Loucy (cell line): ENCODE data around the gene SLC22A14.

Source experiments
- H2AFZ ChIP-seq: fragments of 200-600 bp; sonication (generic); 2 replicates; pipeline ENCODE4 v1.6.0; 2016; ENCODE audit warnings: antibody characterized with exemption, mild to moderate bottlenecking, low read length, moderate library complexity
- H3F3A ChIP-seq: fragments of 200-600 bp; 2 replicates; pipeline ENCODE4 v1.6.0; 2016; ENCODE audit warnings: antibody characterized with exemption, low read depth, mild to moderate bottlenecking
- H3K27me3 ChIP-seq: fragments of 200-600 bp; sonication (generic); 2 replicates; pipeline ENCODE4 v1.6.1; 2014; ENCODE audit warnings: low read length, mild to moderate bottlenecking; ENCODE audit not compliant: insufficient read depth, poor library complexity, severe bottlenecking
- H3K36me3 ChIP-seq: fragments of 200-600 bp; sonication (generic); 2 replicates; pipeline ENCODE4 v1.6.1; 2016; ENCODE audit warnings: low read length; ENCODE audit not compliant: insufficient read depth
- H3K4me1 ChIP-seq: fragments of 200-600 bp; sonication (generic); 2 replicates; pipeline ENCODE4 v1.5.1; 2014; ENCODE audit warnings: low read length, mild to moderate bottlenecking; ENCODE audit not compliant: insufficient read depth, poor library complexity, severe bottlenecking
- H3K4me2 ChIP-seq: fragments of 200-600 bp; sonication (generic); 2 replicates; pipeline ENCODE4 v1.6.0; 2014; ENCODE audit warnings: antibody characterized with exemption, low read length, low read depth, mild to moderate bottlenecking; ENCODE audit not compliant: poor library complexity, severe bottlenecking
- H3K4me3 ChIP-seq: fragments of 200-600 bp; sonication (generic); 2 replicates; pipeline ENCODE4 v1.5.1; 2014; ENCODE audit warnings: low read length, mild to moderate bottlenecking, mixed read lengths; ENCODE audit not compliant: poor library complexity, severe bottlenecking
- H3K79me2 ChIP-seq: fragments of 200-600 bp; sonication (generic); 2 replicates; pipeline ENCODE4 v1.6.1; 2014; ENCODE audit warnings: low read length; ENCODE audit not compliant: insufficient read depth
- H3K9ac ChIP-seq: fragments of 200-600 bp; sonication (generic); 2 replicates; pipeline ENCODE4 v1.6.0; 2014; ENCODE audit warnings: mild to moderate bottlenecking, low read depth, low read length, moderate library complexity; ENCODE audit not compliant: poor library complexity, severe bottlenecking
- H3K9me2 ChIP-seq: fragments of 200-600 bp; sonication (generic); replicated peaks from 2 replicates; pipeline ENCODE4 v1.6.1; 2016; ENCODE audit warnings: low read depth, low read length, mixed read lengths
- H3K9me3 ChIP-seq: fragments of 200-600 bp; sonication (generic); 2 replicates; pipeline ENCODE4 v1.6.1; 2014; ENCODE audit warnings: mild to moderate bottlenecking, antibody characterized with exemption, low read length, low read depth; ENCODE audit not compliant: insufficient read depth
- H4K20me1 ChIP-seq: fragments of 200-600 bp; sonication (generic); 2 replicates; pipeline ENCODE4 v1.6.0; 2014; ENCODE audit warnings: antibody characterized with exemption, low read length, mild to moderate bottlenecking; ENCODE audit not compliant: insufficient read depth, poor library complexity, severe bottlenecking
- CTCF ChIP-seq: fragments of 200-600 bp; sonication (generic); conservative IDR thresholded peaks from 2 replicates; pipeline ENCODE4 v1.5.1; 2014; ENCODE audit warnings: mild to moderate bottlenecking, antibody characterized with exemption, low read length
- EZH2phosphoT487 ChIP-seq: fragments of 200-600 bp; IDR thresholded peaks from 2 replicates; pipeline ENCODE4 v1.6.1; 2018; ENCODE audit warnings: antibody characterized with exemption, mild to moderate bottlenecking, moderate library complexity, borderline replicate concordance

SLC22A14 gene

GRCh38 chr3:38348903-38349302 lies 66.8 kb downstream of the SLC22A14 start:
- Histone ChIP-seq H3K79me2 (peaks cover 38% of the 10 kb centered on the region), H3F3A (no peaks in the 10 kb centered on the region), H3K4me1 (peaks cover 34% of the 10 kb centered on the region), H3K27me3 (no peaks in the 10 kb centered on the region), H3K4me2 (peak overlapping the region; percentile 79), H4K20me1 (no peaks in the 10 kb centered on the region), H3K9me3 (no peaks in the 10 kb centered on the region), H3K9ac (peak overlapping the region; percentile 77), H2AFZ (no peak overlapping the region), H3K4me3 (peak overlapping the region; percentile 93), H3K36me3 (peaks cover 4% of the 10 kb centered on the region; the same call in 1 of the 2 replicates), H3K9me2 (no peaks in the 10 kb centered on the region)
- no peak for TF ChIP-seq CTCF
- no peak for TF ChIP-seq EZH2phosphoT487

- no peaks in the 10 kb centered on the region for H3F3A ChIP-seq
- TF ChIP-seq CTCF (no peak), EZH2phosphoT487 (no peak)
- H2AFZ ChIP-seq: no peak overlapping the region
- H3K36me3 ChIP-seq: peaks cover 4% of the 10 kb centered on the region; the same call in 1 of the 2 replicates
- peaks cover 39% of the 10 kb centered on the region for H3K4me1 ChIP-seq
- no peaks in the 10 kb centered on the region for H4K20me1 ChIP-seq
- no peaks in the 10 kb centered on the region for H3K9me2 ChIP-seq
- no peak overlapping the region for H3K9ac ChIP-seq
- H3K4me2 ChIP-seq: peak overlapping the region; percentile 79
- H3K9me3 ChIP-seq: no peaks in the 10 kb centered on the region
- H3K4me3 ChIP-seq: peak overlapping the region; percentile 93
- H3K79me2 ChIP-seq: peaks cover 38% of the 10 kb centered on the region
- no peaks in the 10 kb centered on the region for H3K27me3 ChIP-seq
Observed at GRCh38 chr3:38349684-38350359, 67.7 kb downstream of the SLC22A14 start.

GRCh38 chr3:38353151-38353550 lies 71.1 kb downstream of the SLC22A14 start:
- H3K9me3 ChIP-seq: no peaks in the 10 kb centered on the region
- H3K36me3 ChIP-seq: peaks cover 4% of the 10 kb centered on the region; the same call in 1 of the 2 replicates
- TF ChIP-seq EZH2phosphoT487 (no peak), CTCF (no peak)
- no peak overlapping the region for H3K4me3 ChIP-seq
- no peaks in the 10 kb centered on the region for H3K27me3 ChIP-seq
- H3K4me1 ChIP-seq: peaks cover 39% of the 10 kb centered on the region
- no peak overlapping the region for H3K9ac ChIP-seq
- peaks cover 30% of the 10 kb centered on the region for H3K79me2 ChIP-seq
- H4K20me1 ChIP-seq: no peaks in the 10 kb centered on the region
- no peak overlapping the region for H3K4me2 ChIP-seq
- no peaks in the 10 kb centered on the region for H3K9me2 ChIP-seq
- H2AFZ ChIP-seq: no peak overlapping the region
- H3F3A ChIP-seq: no peaks in the 10 kb centered on the region
